Activated T-helper 1 cell treated with anti-CD3 and anti-CD28 coated beads, Interleukin-12 subunit alpha, Interleukin-12 subunit beta, Interleukin-2, Interleukin-4 antibody, amounts not matched to agents 30 ng/mL and 10 ng/mL and 1 ng/mL, durations not matched to agents 14 hours and 24 hours and 36 hours (primary cell): ENCODE measurements around the gene PAQR9. TPM values are rescaled to one million over a fixed set of nuclear protein-coding genes. Genes with fewer than 3 reads are reported as not detected.
"Not testable (repeated sequence)": the region's sequence is repeated elsewhere in the genome, so short reads cannot be mapped to it uniquely, and the experiment has no call there.

Experiments
- DNase-seq: peaks from one replicate; pipeline ENCODE4 v3.0.0; 2021; ENCODE audit warnings: low spot score
- H3K27ac Mint-ChIP-seq: one replicate; pipeline ENCODE4 v1.8.0; 2021; ENCODE audit warnings: mild to moderate bottlenecking, mixed read lengths
- H3K27me3 Mint-ChIP-seq: one replicate; pipeline ENCODE4 v1.8.0; 2022; ENCODE audit warnings: mild to moderate bottlenecking, moderate library complexity, mixed read lengths; ENCODE audit not compliant: insufficient read depth
- H3K36me3 Mint-ChIP-seq: one replicate; pipeline ENCODE4 v1.8.0; 2021; ENCODE audit warnings: low read depth, mixed read lengths
- H3K4me1 Mint-ChIP-seq: one replicate; pipeline ENCODE4 v1.8.0; 2021; ENCODE audit warnings: low read depth, mixed read lengths
- H3K4me3 Mint-ChIP-seq: one replicate; pipeline ENCODE4 v1.8.0; 2021; ENCODE audit warnings: mild to moderate bottlenecking, moderate library complexity, mixed read lengths
- H3K9me3 Mint-ChIP-seq: one replicate; pipeline ENCODE4 v1.8.0; 2021; ENCODE audit warnings: mixed read lengths
- intact Hi-C: fragments of 100-400 bp; cut with micrococcal nuclease; formaldehyde crosslinking; loops from one replicate; pipeline ENCODE4 v1.15.1; 2024
- total RNA-seq: library from RNA; stranded (reverse); gene quantifications from 2 replicates; pipeline ENCODE4 v1.2.3, GENCODE V29; 2022

PAQR9 gene
- total RNA-seq, 1 donor from 2014 or later: not detected

DNA sequence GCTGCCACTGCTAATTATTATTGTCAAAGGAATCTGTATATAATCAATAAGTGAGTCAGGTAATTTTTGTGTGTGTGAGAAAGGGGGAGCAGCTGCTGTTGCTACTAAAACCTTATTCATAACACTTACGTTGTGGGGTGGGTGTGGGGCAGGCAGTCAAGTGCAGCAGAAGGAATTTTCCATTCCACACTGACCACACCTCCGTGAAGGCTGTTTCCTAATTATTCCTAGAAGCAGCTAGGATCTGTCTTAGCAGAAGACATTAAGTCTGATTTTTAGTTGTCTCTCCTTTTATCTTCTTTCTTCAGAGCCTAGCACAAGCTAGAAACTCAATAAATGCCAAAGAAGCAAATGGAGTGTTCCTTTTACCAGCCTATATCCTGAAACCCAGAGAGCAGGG, 33.9 kb upstream of the PAQR9 start:
- Mint-ChIP-seq H3K4me3 (no peak overlapping the region), H3K9me3 (no peaks in the 10 kb centered on the region), H3K36me3 (peaks cover 4% of the 10 kb centered on the region), H3K27me3 (peaks cover 14% of the 10 kb centered on the region), H3K27ac (no peak overlapping the region), H3K4me1 (peaks cover 25% of the 10 kb centered on the region)
- DNase-seq: no peak
- intact Hi-C loops: no loop called here

DNA sequence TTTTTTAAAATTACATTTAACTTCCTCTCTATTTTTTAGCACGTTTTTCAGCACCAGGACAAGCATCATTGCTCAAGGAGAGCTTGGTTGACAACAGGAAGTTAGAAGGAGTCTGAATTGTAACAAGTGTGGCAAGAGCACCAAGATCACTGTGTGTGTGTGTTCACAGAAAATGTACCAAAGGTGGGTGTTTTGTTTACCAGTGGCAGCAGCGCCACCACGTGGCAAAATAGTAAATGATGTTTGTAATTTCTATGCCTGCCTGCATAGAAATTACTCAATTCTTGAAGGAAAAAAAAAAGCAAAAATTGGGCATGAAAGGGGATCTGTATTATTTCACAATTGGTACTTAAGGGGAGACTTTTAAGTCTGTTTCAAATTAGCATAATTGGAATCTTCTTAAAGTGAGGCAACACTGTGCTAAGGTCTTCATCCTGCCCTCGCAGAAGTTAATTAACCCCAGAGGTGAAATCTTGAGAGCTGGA, 30.5 kb upstream of the PAQR9 start:
- H3K4me3 Mint-ChIP-seq: no peak overlapping the region
- intact Hi-C loops: loop anchor here (1.0 kb wide), 3 partner anchors 65 to 408 kb away; no protein-coding TSS in a partner anchor
- H3K27ac Mint-ChIP-seq: peak overlapping the region; percentile 4
- H3K27me3 Mint-ChIP-seq: peaks cover 14% of the 10 kb centered on the region
- no peaks in the 10 kb centered on the region for H3K9me3 Mint-ChIP-seq
- peak; percentile 39 for DNase-seq
- peaks cover 8% of the 10 kb centered on the region for H3K4me1 Mint-ChIP-seq
- no peaks in the 10 kb centered on the region for H3K36me3 Mint-ChIP-seq

DNA sequence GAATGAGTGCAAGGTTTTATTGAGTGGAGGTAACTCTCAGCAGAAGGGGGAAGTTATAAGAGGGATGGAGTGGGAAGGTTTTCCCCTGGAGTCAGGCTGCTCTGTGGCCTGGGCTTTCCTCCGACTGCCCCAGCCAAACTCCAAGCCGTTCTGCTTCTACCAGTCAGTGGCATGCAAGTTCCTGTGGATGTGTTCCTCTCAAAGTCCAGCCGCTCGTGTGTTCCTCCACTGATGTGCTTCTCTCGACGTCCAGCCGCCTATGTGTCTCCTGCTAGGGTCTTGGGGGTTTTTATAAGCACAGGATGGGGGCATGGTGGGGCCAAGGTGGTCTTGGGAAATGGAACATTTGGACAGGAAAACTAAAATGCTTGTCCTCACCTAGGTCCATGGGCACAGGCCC, 28.8 kb upstream of the PAQR9 start:
- no peak for DNase-seq
- Mint-ChIP-seq H3K4me1 (peaks cover 15% of the 10 kb centered on the region), H3K36me3 (no peaks in the 10 kb centered on the region), H3K4me3 (no peak overlapping the region), H3K27ac (no peak overlapping the region), H3K27me3 (peaks cover 9% of the 10 kb centered on the region), H3K9me3 (no peaks in the 10 kb centered on the region)
- intact Hi-C loops: no loop called here

DNA sequence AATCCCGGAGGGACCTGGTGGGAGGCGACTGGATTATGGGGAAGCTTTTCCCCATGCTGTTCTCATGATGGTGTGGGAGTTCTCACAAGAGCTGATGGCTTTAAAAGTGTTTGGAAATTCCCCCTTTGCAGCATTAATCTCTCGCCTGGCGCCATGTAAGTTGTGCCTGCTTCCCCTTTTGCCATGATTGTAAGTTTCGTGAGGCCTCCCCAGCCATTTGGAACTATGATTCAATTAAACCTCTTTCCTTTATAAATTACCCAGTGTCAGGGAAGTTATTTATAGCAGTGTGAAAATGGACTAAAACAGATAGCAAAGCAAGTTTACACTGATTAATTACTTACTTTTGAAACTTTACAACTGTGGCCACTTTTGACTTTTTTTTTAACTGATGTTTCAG, 27.2 kb upstream of the PAQR9 start:
- Mint-ChIP-seq H3K9me3 (no peaks in the 10 kb centered on the region), H3K4me1 (peaks cover 15% of the 10 kb centered on the region), H3K36me3 (no peaks in the 10 kb centered on the region), H3K27ac (no peak overlapping the region), H3K4me3 (no peak overlapping the region), H3K27me3 (peaks cover 4% of the 10 kb centered on the region)
- DNase-seq: no peak
- intact Hi-C loops: no loop called here

DNA sequence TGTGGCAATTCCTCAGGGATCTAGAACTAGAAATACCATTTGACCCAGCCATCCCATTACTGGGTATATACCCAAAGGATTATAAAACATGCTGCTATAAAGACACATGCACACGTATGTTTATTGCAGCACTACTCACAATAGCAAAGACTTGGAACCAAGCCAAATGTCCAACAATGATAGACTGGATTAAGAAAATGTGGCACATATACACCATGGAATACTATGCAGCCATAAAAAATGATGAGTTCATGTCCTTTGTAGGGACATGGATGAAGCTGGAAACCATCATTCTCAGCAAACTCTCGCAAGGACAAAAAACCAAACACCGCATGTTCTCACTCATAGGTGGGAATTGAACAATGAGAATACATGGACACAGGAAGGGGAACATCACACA, 25.4 kb upstream of the PAQR9 start:
- H3K4me3 Mint-ChIP-seq, intact Hi-C loops, DNase-seq, H3K36me3 Mint-ChIP-seq, H3K27me3 Mint-ChIP-seq, H3K27ac Mint-ChIP-seq, H3K4me1 Mint-ChIP-seq, H3K9me3 Mint-ChIP-seq: not testable (repeated sequence)

DNA sequence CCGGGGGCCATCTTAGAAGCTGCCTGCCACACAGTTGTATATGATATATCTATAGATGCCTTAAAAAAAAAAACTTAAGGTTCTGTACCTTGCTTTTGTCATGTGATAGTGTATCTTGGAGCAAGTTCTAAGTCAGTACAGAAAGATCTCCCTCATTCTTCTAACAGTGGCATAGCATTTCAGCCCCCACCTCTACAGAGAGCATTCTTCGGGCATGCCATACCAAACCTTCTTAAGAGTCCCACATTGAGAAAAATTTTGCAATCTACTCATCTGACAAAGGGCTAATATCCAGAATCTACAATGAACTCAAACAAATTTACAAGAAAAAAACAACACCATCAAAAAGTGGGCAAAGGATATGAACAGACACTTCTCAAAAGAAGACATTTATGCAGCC, 24.7 kb upstream of the PAQR9 start:
- H3K36me3 Mint-ChIP-seq, DNase-seq, H3K4me1 Mint-ChIP-seq, intact Hi-C loops, H3K27ac Mint-ChIP-seq, H3K4me3 Mint-ChIP-seq, H3K9me3 Mint-ChIP-seq: not testable (repeated sequence)
- peaks cover 11% of the 10 kb centered on the region for H3K27me3 Mint-ChIP-seq

DNA sequence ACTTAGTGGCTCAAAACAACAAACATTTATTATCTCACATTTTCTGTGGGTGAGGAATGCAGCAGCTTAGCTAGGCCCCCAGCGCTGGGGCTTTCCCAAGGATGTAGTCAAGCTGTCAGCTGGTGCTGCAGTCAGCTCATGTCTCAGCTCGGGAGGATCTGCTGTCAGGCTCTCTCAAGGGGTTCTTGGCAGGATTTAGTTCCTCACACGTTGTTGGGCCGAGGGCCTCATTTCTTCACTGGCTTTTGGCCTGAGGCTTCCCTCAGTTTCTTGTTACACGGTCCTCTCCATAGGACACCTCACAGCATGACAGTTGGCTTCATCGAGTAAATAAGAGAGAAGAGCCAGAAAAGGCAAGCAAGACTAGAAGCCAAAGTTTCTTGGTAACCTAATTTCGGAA, 24.2 kb upstream of the PAQR9 start:
- no peak overlapping the region for H3K4me3 Mint-ChIP-seq
- DNase-seq: no peak
- no peaks in the 10 kb centered on the region for H3K36me3 Mint-ChIP-seq
- intact Hi-C loops: loop anchor here (1.0 kb wide), 3 partner anchors 58 to 401 kb away; no protein-coding TSS in a partner anchor
- peaks cover 16% of the 10 kb centered on the region for H3K27me3 Mint-ChIP-seq
- H3K27ac Mint-ChIP-seq: no peak overlapping the region
- H3K4me1 Mint-ChIP-seq: peaks cover 7% of the 10 kb centered on the region
- no peaks in the 10 kb centered on the region for H3K9me3 Mint-ChIP-seq

DNA sequence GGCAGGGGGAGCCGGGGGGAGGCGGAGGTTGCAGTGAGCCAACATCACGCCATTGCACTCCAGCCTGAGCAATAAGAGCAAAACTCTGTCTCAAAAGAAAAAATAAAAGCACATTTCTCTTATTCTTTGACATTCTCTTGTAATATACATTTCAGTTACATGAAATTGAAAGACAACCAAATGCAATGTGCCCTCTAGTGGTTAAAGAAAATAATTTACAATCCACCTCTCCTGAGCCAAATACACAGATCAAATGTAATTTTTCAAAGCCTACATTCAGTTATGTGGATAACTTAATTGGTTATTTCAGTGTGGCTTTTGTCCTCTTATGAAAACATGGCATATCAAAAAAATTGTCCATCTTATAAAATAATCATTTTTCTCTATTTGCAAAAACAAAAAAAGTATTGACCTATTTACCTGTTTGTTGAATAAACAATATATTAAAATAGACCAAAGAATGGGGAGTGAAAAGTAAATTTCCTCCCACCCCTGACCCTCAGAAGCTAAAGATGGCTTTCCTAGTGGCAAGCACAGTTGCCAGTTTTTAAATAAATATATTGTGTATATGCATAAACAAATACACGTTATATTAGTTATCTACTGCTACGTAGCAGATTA, 23.7 kb upstream of the PAQR9 start:
- peaks cover 7% of the 10 kb centered on the region for H3K4me1 Mint-ChIP-seq
- DNase-seq: no peak
- H3K27me3 Mint-ChIP-seq: peaks cover 20% of the 10 kb centered on the region
- intact Hi-C loops: loop anchor here (1.0 kb wide), 3 partner anchors 58 to 401 kb away; no protein-coding TSS in a partner anchor
- H3K4me3 Mint-ChIP-seq: no peak overlapping the region
- no peak overlapping the region for H3K27ac Mint-ChIP-seq
- no peaks in the 10 kb centered on the region for H3K9me3 Mint-ChIP-seq
- H3K36me3 Mint-ChIP-seq: no peaks in the 10 kb centered on the region

DNA sequence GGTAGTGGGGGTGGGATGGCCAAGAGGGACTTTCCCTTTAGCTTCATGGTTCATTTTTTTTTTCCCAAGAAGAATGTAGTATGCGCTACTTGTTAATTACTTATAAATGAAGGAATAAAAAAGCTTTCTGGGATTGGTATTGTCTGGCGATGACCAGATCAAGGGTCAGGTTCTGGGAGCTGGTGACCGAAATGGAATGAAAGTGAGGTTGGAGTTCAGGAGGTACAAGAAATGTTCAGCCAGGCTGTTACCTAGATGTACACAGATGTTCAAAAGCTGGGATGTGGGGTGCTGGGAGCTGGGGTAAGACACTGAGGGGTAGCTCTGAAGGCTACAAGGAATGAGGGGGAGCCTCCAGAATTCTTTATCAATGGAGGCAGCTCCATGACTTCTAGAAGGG, 20.8 kb upstream of the PAQR9 start:
- Mint-ChIP-seq H3K9me3 (no peaks in the 10 kb centered on the region), H3K4me1 (peaks cover 7% of the 10 kb centered on the region), H3K36me3 (no peaks in the 10 kb centered on the region), H3K27ac (no peak overlapping the region), H3K4me3 (no peak overlapping the region), H3K27me3 (peaks cover 25% of the 10 kb centered on the region)
- DNase-seq: no peak
- intact Hi-C loops: no loop called here

DNA sequence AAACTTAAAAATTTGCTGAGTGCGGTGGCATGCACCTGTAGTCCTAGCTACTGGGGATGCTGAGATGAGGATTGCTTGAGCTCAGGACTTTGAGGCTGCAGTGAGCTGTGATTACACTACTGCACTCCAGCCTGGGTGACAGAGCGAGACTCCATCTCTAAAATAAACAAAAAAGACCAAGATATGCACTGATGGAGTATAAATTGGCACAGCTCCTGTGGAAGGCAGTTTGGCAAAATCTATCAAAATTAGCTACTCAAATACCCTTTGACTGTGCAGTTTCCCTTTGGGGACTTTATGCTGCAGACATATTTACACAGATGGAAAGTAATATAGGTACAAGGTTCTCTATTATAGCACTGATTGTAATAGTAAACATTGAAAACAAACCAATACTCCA, 19.8 kb upstream of the PAQR9 start:
- Mint-ChIP-seq H3K4me1 (peaks cover 7% of the 10 kb centered on the region), H3K9me3 (no peaks in the 10 kb centered on the region), H3K36me3 (no peaks in the 10 kb centered on the region), H3K27ac (no peak overlapping the region), H3K27me3 (peaks cover 27% of the 10 kb centered on the region), H3K4me3 (no peak overlapping the region)
- DNase-seq: no peak
- intact Hi-C loops: no loop called here

DNA sequence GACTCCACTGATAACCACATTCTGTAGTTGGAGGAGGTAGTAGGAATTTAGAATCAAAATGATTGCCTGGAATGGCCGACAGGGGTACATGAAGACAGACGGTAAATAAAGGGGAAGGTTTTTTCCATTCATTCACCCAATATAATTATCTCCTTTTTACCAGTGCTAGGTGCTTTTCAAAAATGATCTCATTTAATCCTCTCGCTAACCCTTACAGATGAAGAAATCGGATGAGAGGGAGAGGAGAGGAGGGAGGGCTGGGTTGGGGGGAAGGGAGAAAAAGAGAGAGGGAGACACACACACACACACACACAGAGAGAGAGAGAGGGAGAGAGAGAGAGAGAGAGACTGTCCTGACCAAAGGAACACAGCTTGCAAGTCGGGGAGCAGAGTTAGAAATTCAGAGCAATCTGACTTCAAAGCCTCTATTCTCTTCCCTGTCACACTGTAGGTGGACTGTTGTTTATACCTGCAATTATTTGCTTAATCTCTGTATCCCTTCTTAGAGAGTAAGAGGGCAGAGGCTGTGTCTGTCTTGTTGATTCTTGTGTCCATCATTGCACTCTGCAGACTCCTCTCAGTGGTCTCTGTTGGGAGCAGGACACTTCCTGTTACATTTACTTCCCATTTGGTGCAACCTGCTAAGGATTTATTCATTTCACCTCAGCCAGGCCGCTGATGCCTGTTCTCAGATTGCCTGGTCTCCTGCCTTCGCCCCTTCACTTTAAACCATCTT, 18.7 kb upstream of the PAQR9 start:
- no peak for DNase-seq
- Mint-ChIP-seq H3K4me1 (no peaks in the 10 kb centered on the region), H3K9me3 (no peaks in the 10 kb centered on the region), H3K27ac (no peak overlapping the region), H3K36me3 (no peaks in the 10 kb centered on the region), H3K27me3 (peaks cover 27% of the 10 kb centered on the region), H3K4me3 (no peak overlapping the region)
- intact Hi-C loops: no loop called here

DNA sequence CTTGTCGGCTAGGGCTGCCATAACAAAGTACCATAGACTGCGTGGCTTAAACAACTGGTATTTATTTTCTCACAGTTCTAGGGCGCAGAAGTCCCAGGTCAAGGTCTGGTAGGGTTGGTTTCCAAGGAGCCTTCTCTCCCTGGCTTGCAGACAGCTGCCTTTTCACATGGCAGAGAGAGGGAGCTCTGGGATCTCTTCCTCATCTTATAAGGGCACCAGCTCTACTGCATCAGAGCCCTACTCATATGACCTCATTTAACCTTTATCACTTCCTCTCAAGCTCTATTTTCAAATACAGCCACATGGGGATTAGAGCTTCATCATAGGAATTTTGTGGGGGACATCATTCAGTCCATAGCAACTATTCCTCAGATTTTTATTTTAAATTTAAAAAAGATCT, 17.6 kb upstream of the PAQR9 start:
- Mint-ChIP-seq H3K4me1 (no peaks in the 10 kb centered on the region), H3K9me3 (no peaks in the 10 kb centered on the region), H3K27ac (no peak overlapping the region), H3K27me3 (peaks cover 32% of the 10 kb centered on the region), H3K4me3 (no peak overlapping the region), H3K36me3 (no peaks in the 10 kb centered on the region)
- DNase-seq: no peak
- intact Hi-C loops: no loop called here

DNA sequence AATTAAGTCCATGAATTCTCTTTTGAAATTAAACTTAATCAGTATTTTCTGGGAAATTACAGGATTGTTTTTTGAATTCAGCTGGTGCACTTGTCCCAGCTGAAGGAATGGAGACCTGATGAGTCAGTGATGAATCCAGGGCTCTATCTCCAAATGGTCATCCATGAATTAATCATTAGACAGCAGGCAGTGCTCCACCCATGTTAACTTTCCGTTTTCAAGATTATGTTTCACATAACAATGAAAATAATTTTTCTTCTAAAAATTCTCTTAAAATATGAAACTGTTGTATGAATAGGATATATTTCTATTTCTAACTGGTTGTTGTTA, 13.9 kb upstream of the PAQR9 start:
- Mint-ChIP-seq H3K27me3 (peaks cover 17% of the 10 kb centered on the region), H3K9me3 (no peaks in the 10 kb centered on the region), H3K4me3 (no peak overlapping the region), H3K27ac (no peak overlapping the region), H3K36me3 (no peaks in the 10 kb centered on the region), H3K4me1 (no peaks in the 10 kb centered on the region)
- no peak for DNase-seq
- intact Hi-C loops: no loop called here
